Neutrophil (primary cell): ENCODE measurements around the gene SCCPDH.

Experiments used
- H3K27ac ChIP-seq: fragments of 200-600 bp; sonication (generic); 2 replicates; pipeline ENCODE4 v1.5.1; 2016; ENCODE audit warnings: mild to moderate bottlenecking, moderate library complexity
- H3K27me3 ChIP-seq: fragments of 200-600 bp; sonication (generic); 2 replicates; pipeline ENCODE4 v1.6.0; 2016; ENCODE audit warnings: mild to moderate bottlenecking
- H3K36me3 ChIP-seq: fragments of 200-600 bp; sonication (generic); 2 replicates; pipeline ENCODE4 v1.5.1; 2017
- H3K4me1 ChIP-seq, 2 experiments: fragments of 200-600 bp in 1 of 2; sonication (generic) in 1 of 2; 1 replicate in 1 of 2; 2 replicates in 1 of 2; pipeline versions ENCODE4 v1.5.1 to v1.6.1; 2013 to 2016; ENCODE audit warnings: low read depth in 1 of 2, low read length in 1 of 2, mild to moderate bottlenecking in 1 of 2, moderate library complexity in 1 of 2; ENCODE audit not compliant: control insufficient read depth in 1 of 2, insufficient read depth in 1 of 2
- H3K4me3 ChIP-seq, 2 experiments: fragments of 200-600 bp in 1 of 2; sonication (generic) in 1 of 2; 1 replicate in 1 of 2; 2 replicates in 1 of 2; pipeline ENCODE4 v1.5.1; 2013 to 2016; ENCODE audit warnings: low read depth in 1 of 2, low read length in 1 of 2, mild to moderate bottlenecking in 1 of 2, moderate library complexity in 1 of 2
- H3K9me3 ChIP-seq: fragments of 200-600 bp; sonication (generic); 2 replicates; pipeline ENCODE4 v1.5.1; 2016
- CTCF ChIP-seq: fragments of 200-600 bp; sonication (generic); IDR thresholded peaks from 2 replicates; pipeline ENCODE4 v1.5.1; 2016; ENCODE audit warnings: antibody characterized with exemption

SCCPDH gene

GRCh38 chr1:246776923-246777322 lies 52.7 kb downstream of the SCCPDH start:
- H3K36me3 ChIP-seq: peaks cover 59% of the 10 kb centered on the region
- no peaks in the 10 kb centered on the region for H3K9me3 ChIP-seq
- no peak for TF ChIP-seq CTCF
- no peak overlapping the region for H3K27ac ChIP-seq
- no peaks in the 10 kb centered on the region for H3K27me3 ChIP-seq
- H3K4me3 ChIP-seq: no peak overlapping the region
- H3K4me1 ChIP-seq: no peaks in the 10 kb centered on the region

DNA sequence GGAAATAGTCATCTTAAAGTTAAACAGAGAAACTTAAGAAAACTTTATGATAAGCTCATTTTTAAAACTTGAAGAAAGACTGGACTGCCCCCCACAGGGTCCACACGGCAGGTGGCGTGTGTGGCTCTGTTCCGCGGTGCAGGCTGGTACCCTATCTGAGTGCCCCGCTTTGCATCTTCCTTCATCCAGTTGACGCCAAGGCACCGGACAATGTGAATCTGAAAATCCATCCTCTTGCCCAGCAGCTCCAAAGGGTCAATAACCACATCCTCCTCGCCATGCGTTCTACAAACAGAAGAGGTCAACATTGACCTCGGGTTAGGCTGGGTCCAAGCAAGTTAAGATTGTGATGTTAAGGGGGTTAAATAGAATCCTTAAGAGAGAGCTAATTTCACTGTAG lies 54.5 kb downstream of the SCCPDH start:
- H3K36me3 ChIP-seq: peaks cover 46% of the 10 kb centered on the region
- peaks cover 0 to 8% of the 10 kb centered on the region in 2 experiments for H3K4me1 ChIP-seq
- TF ChIP-seq CTCF: no peak
- H3K4me3 ChIP-seq: no peak overlapping the region
- no peaks in the 10 kb centered on the region for H3K27me3 ChIP-seq
- no peaks in the 10 kb centered on the region for H3K9me3 ChIP-seq
- no peak overlapping the region for H3K27ac ChIP-seq

DNA sequence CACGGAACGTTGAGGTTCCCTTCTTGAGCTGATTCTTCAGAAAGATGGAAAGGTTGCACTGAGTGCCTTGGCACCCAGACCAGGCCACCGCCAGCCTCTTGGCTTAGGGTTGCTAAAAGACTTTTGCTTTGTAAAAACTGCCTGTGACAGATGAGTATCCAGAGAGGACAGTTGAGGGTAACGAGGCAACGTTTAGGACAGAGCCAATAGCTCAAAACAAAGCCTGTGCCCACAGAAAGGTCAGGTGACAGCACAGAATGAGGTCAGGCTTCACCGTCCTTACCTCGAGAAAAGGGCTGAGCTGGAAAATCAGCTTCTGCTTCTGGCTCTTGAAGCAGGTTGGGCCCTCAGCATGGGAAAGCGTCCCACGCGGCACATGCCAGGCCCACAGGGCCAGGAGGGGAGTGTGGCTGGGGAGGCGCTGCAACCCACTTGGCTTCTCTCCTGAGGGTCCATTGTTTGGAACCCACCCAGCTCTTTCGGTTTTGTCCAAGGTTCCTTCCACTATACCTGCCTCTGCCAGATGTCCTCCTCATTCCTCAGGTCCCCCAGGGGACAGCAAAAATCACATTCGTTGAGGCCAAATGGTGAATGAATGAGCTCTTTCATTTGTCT lies 55.5 kb downstream of the SCCPDH start:
- peaks cover 46% of the 10 kb centered on the region for H3K36me3 ChIP-seq
- no peak overlapping the region for H3K27ac ChIP-seq
- no peaks in the 10 kb centered on the region for H3K9me3 ChIP-seq
- peaks cover 6 to 15% of the 10 kb centered on the region in 2 experiments for H3K4me1 ChIP-seq
- H3K4me3 ChIP-seq: no peak overlapping the region
- no peaks in the 10 kb centered on the region for H3K27me3 ChIP-seq
- no peak for TF ChIP-seq CTCF

DNA sequence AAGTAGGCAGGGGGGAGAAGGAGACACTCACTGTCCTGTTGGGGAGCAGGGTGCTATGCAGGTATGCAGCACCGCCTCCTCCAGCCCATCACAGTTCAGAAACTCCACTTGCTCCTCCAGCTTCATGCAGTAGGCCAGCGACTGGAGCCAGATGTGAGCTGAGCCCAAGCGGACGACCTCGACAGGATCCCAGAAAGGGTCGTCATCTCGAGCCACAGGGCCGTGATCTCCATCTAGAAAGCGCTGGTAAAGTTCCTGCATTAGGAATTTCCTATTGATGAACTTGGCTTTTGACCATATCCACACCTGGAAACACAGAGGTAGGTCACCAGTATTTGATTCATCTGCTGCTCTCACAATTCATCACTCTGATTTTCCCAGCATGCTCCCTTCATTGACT lies 56.1 kb downstream of the SCCPDH start:
- no peaks in the 10 kb centered on the region for H3K27me3 ChIP-seq
- no peak overlapping the region for H3K27ac ChIP-seq
- H3K9me3 ChIP-seq: no peaks in the 10 kb centered on the region
- no peak for TF ChIP-seq CTCF
- peaks cover 7 to 21% of the 10 kb centered on the region in 2 experiments for H3K4me1 ChIP-seq
- H3K36me3 ChIP-seq: peaks cover 43% of the 10 kb centered on the region
- H3K4me3 ChIP-seq: no peak overlapping the region

GRCh38 chr1:246781212-246781611 lies 57.0 kb downstream of the SCCPDH start:
- no peaks in the 10 kb centered on the region for H3K9me3 ChIP-seq
- peaks cover 7 to 21% of the 10 kb centered on the region in 2 experiments for H3K4me1 ChIP-seq
- H3K36me3 ChIP-seq: peaks cover 34% of the 10 kb centered on the region
- H3K27ac ChIP-seq: peak overlapping the region; percentile 72
- H3K4me3 ChIP-seq: no peak overlapping the region
- no peaks in the 10 kb centered on the region for H3K27me3 ChIP-seq
- TF ChIP-seq CTCF: no peak
